Measurements from ENCODE around the gene FAM222B.
"Not testable (repeated sequence)": the region's sequence is repeated elsewhere in the genome, so short reads cannot be mapped to it uniquely, and the experiment has no call there.

Gene FAM222B

GRCh38 chr17:28841901-28842281 is 699 bp downstream of the FAM222B start:
- DNase-seq (ENCODE audit: low spot score), result no peak

GRCh38 chr17:28839221-28839620 is 3.4 kb downstream of the FAM222B start:
- DNase-seq (ENCODE audit: low spot score), result no peak

GRCh38 chr17:28836541-28836940 is 6.0 kb downstream of the FAM222B start:
- not testable (repeated sequence) for DNase-seq (ENCODE audit: low spot score)

GRCh38 chr17:28834420-28834819 is 8.2 kb downstream of the FAM222B start:
- no peak for DNase-seq (ENCODE audit: low spot score)

- no peak for DNase-seq (ENCODE audit: low spot score)
Observed at GRCh38 chr17:28828294-28829040, 14.1 kb downstream of the FAM222B start.

GRCh38 chr17:28827672-28828071 is 14.9 kb downstream of the FAM222B start:
- no peak for DNase-seq (ENCODE audit: low spot score)

GRCh38 chr17:28819582-28819981 is 23.0 kb downstream of the FAM222B start:
- no peak for DNase-seq (ENCODE audit: low spot score)

- DNase-seq (ENCODE audit: low spot score), result no peak
Observed at GRCh38 chr17:28818819-28819221, 23.8 kb downstream of the FAM222B start.

GRCh38 chr17:28816540-28816939 is 26.1 kb downstream of the FAM222B start:
- no peak for DNase-seq (ENCODE audit: low spot score)

- no peak for DNase-seq (ENCODE audit: low spot score)
Observed at GRCh38 chr17:28812748-28813377, 29.7 kb downstream of the FAM222B start.

GRCh38 chr17:28812091-28812747 is 30.4 kb downstream of the FAM222B start:
- peak; percentile 99 for DNase-seq (ENCODE audit: low spot score)

- DNase-seq (ENCODE audit: low spot score), result peak; percentile 8
Observed at GRCh38 chr17:28811651-28812090, 30.9 kb downstream of the FAM222B start.

- DNase-seq (ENCODE audit: low spot score), result no peak
Observed at GRCh38 chr17:28810437-28810836, 32.2 kb downstream of the FAM222B start.

GRCh38 chr17:28807925-28808634 is 34.5 kb downstream of the FAM222B start:
- DNase-seq (ENCODE audit: low spot score), result peak; percentile 56

GRCh38 chr17:28796062-28796461 is 46.5 kb downstream of the FAM222B start:
- DNase-seq (ENCODE audit: low spot score), result peak; percentile 22

- DNase-seq (ENCODE audit: low spot score), result not testable (repeated sequence)
Observed at GRCh38 chr17:28794846-28795441, 47.6 kb downstream of the FAM222B start.

- DNase-seq (ENCODE audit: low spot score), result no peak
Observed at GRCh38 chr17:28792877-28793661, 49.5 kb downstream of the FAM222B start.

GRCh38 chr17:28788100-28788499 is 54.5 kb downstream of the FAM222B start:
- DNase-seq (ENCODE audit: low spot score), result no peak

- DNase-seq (ENCODE audit: low spot score), result no peak
Observed at GRCh38 chr17:28783161-28783560, 59.4 kb downstream of the FAM222B start.

- DNase-seq (ENCODE audit: low spot score), result not testable (repeated sequence)
Observed at GRCh38 chr17:28779601-28780000, 63.0 kb downstream of the FAM222B start.

- no peak for DNase-seq (ENCODE audit: low spot score)
Observed at GRCh38 chr17:28777178-28777577, 65.4 kb downstream of the FAM222B start.
